KBM-7 (cell line): Measurements from ENCODE around the gene CLEC18B.
"Not testable (repeated sequence)": the region's sequence is repeated elsewhere in the genome, so short reads cannot be mapped to it uniquely, and the experiment has no call there.

Experiments used
- DNase-seq: peaks from one replicate; pipeline ENCODE4 v3.0.0-alpha.2; 2015
- in situ Hi-C: fragments of 300-500 bp; cut with MboI; formaldehyde crosslinking; loops from 2 replicates; pipeline ENCODE4 v1.14.3; 2020; ENCODE audit warnings: low sequenced_read_pairs, low pct_unique_long_range_greater_than_20kb, mixed read lengths

The CLEC18B gene

GRCh38 chr16:74410057-74410957 lies 11.0 kb downstream of the CLEC18B start:
- DNase-seq, in situ Hi-C loops: not testable (repeated sequence)

GRCh38 chr16:74409185-74409981 lies 11.9 kb downstream of the CLEC18B start:
- in situ Hi-C loops, DNase-seq: not testable (repeated sequence)

GRCh38 chr16:74407362-74407705 lies 13.9 kb downstream of the CLEC18B start:
- in situ Hi-C loops, DNase-seq: not testable (repeated sequence)

GRCh38 chr16:74406600-74407361 lies 14.5 kb downstream of the CLEC18B start:
- in situ Hi-C loops, DNase-seq: not testable (repeated sequence)

- in situ Hi-C loops, DNase-seq: not testable (repeated sequence)
Observed at GRCh38 chr16:74404148-74404933, 16.9 kb downstream of the CLEC18B start.

- in situ Hi-C loops, DNase-seq: not testable (repeated sequence)
Observed at GRCh38 chr16:74400238-74400637, 21.0 kb downstream of the CLEC18B start.

- in situ Hi-C loops, DNase-seq: not testable (repeated sequence)
Observed at GRCh38 chr16:74398212-74398895, 22.9 kb downstream of the CLEC18B start.

GRCh38 chr16:74396521-74397017 lies 24.7 kb downstream of the CLEC18B start:
- in situ Hi-C loops, DNase-seq: not testable (repeated sequence)

- DNase-seq, in situ Hi-C loops: not testable (repeated sequence)
Observed at GRCh38 chr16:74394604-74395003, 26.7 kb downstream of the CLEC18B start.

- in situ Hi-C loops, DNase-seq: not testable (repeated sequence)
Observed at GRCh38 chr16:74394131-74394530, 27.1 kb downstream of the CLEC18B start.

- DNase-seq, in situ Hi-C loops: not testable (repeated sequence)
Observed at GRCh38 chr16:74391454-74392050, 29.7 kb downstream of the CLEC18B start.

- peak; percentile 55 for DNase-seq
- in situ Hi-C loops, result not testable (repeated sequence)
Observed at GRCh38 chr16:74382339-74383034, 38.8 kb downstream of the CLEC18B start.

GRCh38 chr16:74373847-74374184 lies 47.5 kb downstream of the CLEC18B start:
- in situ Hi-C loops, DNase-seq: not testable (repeated sequence)

GRCh38 chr16:74372953-74373846 lies 48.1 kb downstream of the CLEC18B start:
- in situ Hi-C loops, result no loop called here
- DNase-seq, result no peak

- no peak for DNase-seq
- in situ Hi-C loops, result no loop called here
Observed at GRCh38 chr16:74372369-74372768, 48.9 kb downstream of the CLEC18B start.
